HEK293T (cell line): ENCODE measurements around the gene CALB2.

Experiments
- BHLHE40 ChIP-seq: fragments of 450-650 bp; IDR thresholded peaks from 2 replicates; pipeline ENCODE4 v1.6.1; 2016; ENCODE audit warnings: mild to moderate bottlenecking, moderate library complexity, borderline replicate concordance
- FOXM1 ChIP-seq: fragments of 450-650 bp; IDR thresholded peaks from 2 replicates; pipeline ENCODE4 v1.6.1; 2017; ENCODE audit warnings: mild to moderate bottlenecking, borderline replicate concordance
- NFRKB ChIP-seq: fragments of 450-650 bp; IDR thresholded peaks from 2 replicates; pipeline ENCODE4 v1.6.1; 2016; ENCODE audit warnings: mild to moderate bottlenecking, moderate library complexity
- SP1 ChIP-seq: fragments of 450-650 bp; IDR thresholded peaks from 2 replicates; pipeline ENCODE4 v1.6.1; 2017
- ZNF384 ChIP-seq: fragments of 450-650 bp; IDR thresholded peaks from 2 replicates; pipeline ENCODE4 v1.6.1; 2016

DNA sequence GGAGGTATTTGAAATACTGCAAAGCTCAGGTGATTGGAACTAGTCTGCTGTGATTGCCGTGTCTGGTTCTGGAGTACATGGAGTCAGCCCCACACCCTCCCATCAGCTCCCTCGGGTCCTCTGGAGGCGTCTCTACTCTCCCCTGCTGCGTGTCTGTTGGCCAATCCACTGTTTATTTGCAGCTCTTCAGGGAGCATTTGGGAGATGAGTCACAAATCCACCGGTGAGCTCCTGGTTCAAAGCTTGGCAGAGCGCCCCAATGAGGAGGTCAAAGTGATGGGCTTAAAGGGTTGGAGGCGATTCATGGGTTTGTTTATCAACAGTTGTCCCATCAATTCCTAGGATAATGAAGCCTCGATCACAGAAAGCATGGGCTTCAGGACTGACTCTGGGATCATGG lies 14.6 kb downstream of the CALB2 start:
- TF ChIP-seq BHLHE40 (no peak), NFRKB (no peak), SP1 (no peak), ZNF384 (no peak), FOXM1 (no peak)
